Pancreas (tissue), 10 donors: ENCODE results near the gene ZNF23. TPM values are rescaled to one million over a fixed set of nuclear protein-coding genes. Genes with fewer than 3 reads are reported as not detected.

Experiments used
- ATAC-seq, 4 donors: fragments of 200-7000 bp; cut with Tn5 transposase; one replicate each; pipeline versions ENCODE4 v1.8.0 to v1.9.1; 2020; ENCODE audit warnings: mild to moderate bottlenecking in 4 of 4, moderate library complexity in 4 of 4
- DNase-seq, 6 donors: peaks; one replicate each; pipeline ENCODE4 v3.0.0-alpha.2; 2020
- FAIRE-seq: peaks from 2 replicates; lab custom pipeline; 2012; peaks lifted over from hg19 to GRCh38; lab: Jason Lieb, UNC
- H3K27ac ChIP-seq, 4 donors: fragments of 200-600 bp; sonication (generic); 1 replicate in 3 of 4; 2 replicates in 1 of 4; pipeline versions ENCODE4 v1.5.0 to v1.8.0; 2020
- H3K27me3 ChIP-seq, 4 donors: fragments of 200-600 bp; one replicate each; pipeline ENCODE4 v1.8.0; 2021
- H3K36me3 ChIP-seq, 3 donors: fragments of 200-600 bp; sonication (generic) in 1 of 3; one replicate each; pipeline versions ENCODE4 v1.5.0 to v1.8.0; 2020 to 2021
- H3K4me1 ChIP-seq, 3 donors: fragments of 200-600 bp; one replicate each; pipeline ENCODE4 v1.8.0; 2021
- H3K4me3 ChIP-seq, 4 donors: fragments of 200-600 bp; sonication (generic) in 2 of 4; one replicate each; pipeline versions ENCODE4 v1.5.0 to v1.8.0; 2020 to 2021
- H3K9me3 ChIP-seq, 4 donors: fragments of 200-600 bp; one replicate each; pipeline ENCODE4 v1.8.0; 2021
- WGBS, 2 donors: extraction: QIAGEN DNeasy Blood & Tissue Kit; methylation state at CpG; one replicate each; pipeline ENCODE4 v1.1.7; 2013; 5-methylcytosine and 5-hydroxymethylcytosine counted together
- intact Hi-C, 3 donors: fragments of 100-400 bp; cut with DNase I; formaldehyde crosslinking; loops; one replicate each; pipeline versions ENCODE4 v1.11.1 to v1.14.2; 2022
- polyA plus RNA-seq, 2 donors: library from polyadenylated mRNA; stranded (reverse); fragments of 200-250 nt; gene quantifications; one replicate each; pipeline ENCODE4 v1.2.3, GENCODE V29; 2013
- total RNA-seq, 6 donors: library from RNA; stranded (reverse); fragmentation: NEBNext Ultra II Directional in 4 of 6; extraction: Animal tissue kit (Norgen Biotek cat#: 25700) in 4 of 6; gene quantifications; one replicate each; pipeline versions ENCODE4 v1.2.1 to v1.2.4, GENCODE V29; 2021 to 2023
- TF ChIP-seq, protein P1 (sequence below), 4 donors: fragments of 200-600 bp; sonication (generic) in 3 of 4; IDR thresholded peaks; one replicate each; pipeline versions ENCODE4 v1.5.0 to v1.8.0; 2021; ENCODE audit warnings: antibody characterized with exemption in 4 of 4
- donor health status: healthy with polysubstance abuse.
- donor health status: DM: no; HTN: no; CAD: no; lungs with moderate emphysema.
- donor health status: DM: no; HTN: no; CAD: no.
- donor health status: control.
- donor health status: control.
- donor health status: Bipolar disorder and iron deficiency.
- donor health status: DM: yes; HTN: yes; CAD: no.
- donor health status: DM: no; HTN: no; CAD: no.
- donor health status: DM: no; HTN: no; CAD: no.
- donor health status: DM: yes; HTN: yes; CAD: no.

Gene ZNF23
- total and polyA plus RNA-seq, 8 donors: 2.6 to 14.5 (median 4.2) TPM

DNA sequence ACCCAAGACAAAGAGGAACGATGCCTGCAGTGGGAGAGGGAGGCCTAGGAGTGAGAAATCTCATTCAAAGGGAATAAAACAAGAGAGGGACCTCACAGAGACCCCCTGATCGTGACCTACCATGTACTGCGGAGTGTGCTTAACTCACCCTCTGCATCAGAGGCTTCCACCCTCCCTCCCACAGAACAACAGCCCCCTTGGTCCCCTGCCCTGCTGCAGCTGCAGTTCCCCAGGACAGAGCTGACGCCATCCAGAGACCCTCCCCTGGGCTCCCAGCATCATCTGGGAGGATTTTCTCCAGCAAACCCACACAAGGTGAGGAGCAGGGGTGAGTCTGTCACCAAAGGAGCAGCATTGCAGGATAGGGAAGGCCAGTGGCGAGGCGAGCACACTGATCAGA lies 60.0 kb downstream of the ZNF23 start:
- no peaks in the 10 kb centered on the region for H3K9me3 ChIP-seq
- H3K4me1 ChIP-seq: no peaks in the 10 kb centered on the region
- DNase-seq (no peak), FAIRE-seq (no peak), ATAC-seq (no peak)
- TF ChIP-seq, protein P1, sequence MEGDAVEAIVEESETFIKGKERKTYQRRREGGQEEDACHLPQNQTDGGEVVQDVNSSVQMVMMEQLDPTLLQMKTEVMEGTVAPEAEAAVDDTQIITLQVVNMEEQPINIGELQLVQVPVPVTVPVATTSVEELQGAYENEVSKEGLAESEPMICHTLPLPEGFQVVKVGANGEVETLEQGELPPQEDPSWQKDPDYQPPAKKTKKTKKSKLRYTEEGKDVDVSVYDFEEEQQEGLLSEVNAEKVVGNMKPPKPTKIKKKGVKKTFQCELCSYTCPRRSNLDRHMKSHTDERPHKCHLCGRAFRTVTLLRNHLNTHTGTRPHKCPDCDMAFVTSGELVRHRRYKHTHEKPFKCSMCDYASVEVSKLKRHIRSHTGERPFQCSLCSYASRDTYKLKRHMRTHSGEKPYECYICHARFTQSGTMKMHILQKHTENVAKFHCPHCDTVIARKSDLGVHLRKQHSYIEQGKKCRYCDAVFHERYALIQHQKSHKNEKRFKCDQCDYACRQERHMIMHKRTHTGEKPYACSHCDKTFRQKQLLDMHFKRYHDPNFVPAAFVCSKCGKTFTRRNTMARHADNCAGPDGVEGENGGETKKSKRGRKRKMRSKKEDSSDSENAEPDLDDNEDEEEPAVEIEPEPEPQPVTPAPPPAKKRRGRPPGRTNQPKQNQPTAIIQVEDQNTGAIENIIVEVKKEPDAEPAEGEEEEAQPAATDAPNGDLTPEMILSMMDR (IDR thresholded peaks at IDR 0.05): no peak
- H3K27ac ChIP-seq: no peak overlapping the region
- H3K4me3 ChIP-seq: no peak overlapping the region
- intact Hi-C loops: no loop called here
- peaks cover 0 to 5% (median 0%) of the 10 kb centered on the region in 4 donors for H3K27me3 ChIP-seq
- 61 to 76% methylated on average over 6 of the region's 6 CpGs for WGBS, 2 donors
- no peaks in the 10 kb centered on the region for H3K36me3 ChIP-seq

DNA sequence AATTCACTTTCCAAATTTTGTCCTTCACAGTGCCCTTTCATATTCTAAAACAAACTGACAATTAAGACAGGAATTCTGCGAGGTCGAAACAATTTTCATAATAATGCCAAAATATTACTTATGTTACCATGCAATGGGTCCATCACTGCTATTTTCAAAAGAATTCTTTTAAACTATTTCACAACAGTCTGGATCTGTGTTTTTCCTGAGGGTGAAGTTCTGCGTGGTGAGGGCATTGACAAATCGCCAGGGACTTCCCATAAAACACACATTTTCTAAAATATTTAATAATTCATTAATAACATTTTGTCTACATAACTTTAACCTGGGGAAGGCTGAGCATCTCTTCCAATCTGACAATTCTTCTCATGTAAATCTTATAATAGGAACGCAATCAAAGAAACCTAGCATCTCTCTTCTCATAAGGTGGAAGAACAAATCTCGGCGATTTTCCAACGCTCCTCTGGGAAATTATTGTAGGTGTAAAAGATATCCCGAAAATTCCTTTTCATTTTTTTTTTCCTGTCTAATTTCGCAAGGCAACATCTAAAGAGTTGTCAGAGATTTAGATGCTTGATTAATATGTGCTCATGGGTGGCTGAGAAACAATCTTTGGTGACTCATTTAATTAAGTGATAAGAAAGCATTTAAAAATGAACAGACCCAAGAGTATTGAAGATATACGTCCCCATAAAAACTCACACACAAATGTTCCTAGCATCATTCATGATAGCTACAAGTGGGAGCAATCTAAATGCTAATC lies 62.1 kb downstream of the ZNF23 start:
- TF ChIP-seq, protein P1 (IDR thresholded peaks at IDR 0.05): no peak
- H3K4me1 ChIP-seq: no peaks in the 10 kb centered on the region
- 60 to 71% methylated on average over 11 of the region's 11 CpGs for whole genome bisulfite sequencing, 2 donors
- H3K36me3 ChIP-seq: no peaks in the 10 kb centered on the region
- no peak overlapping the region for H3K4me3 ChIP-seq
- no peak for ATAC-seq
- FAIRE-seq: no peak
- intact Hi-C loops: no loop called here
- peaks cover 0 to 5% (median 0%) of the 10 kb centered on the region in 4 donors for H3K27me3 ChIP-seq
- no peak overlapping the region for H3K27ac ChIP-seq
- no peaks in the 10 kb centered on the region for H3K9me3 ChIP-seq
- DNase-seq: no peak

Other genes with a start within 250 kb of the ZNF23 start
- 1 to 10 TPM; 2.1 to 6.6 (median 3.9) TPM for gene HYDIN, start 231.5 kb downstream of the ZNF23 start, total RNA-seq
- 1 to 10 TPM; 2.4 to 2.7 TPM for gene HYDIN, start 231.5 kb downstream of the ZNF23 start, polyA plus RNA-seq
- gene CMTR2, start 172.8 kb downstream of the ZNF23 start, total RNA-seq: 10 to 100 TPM in 1 of 6 donors, 1 to 10 TPM in 5; 5.1 to 12.0 (median 7.0) TPM
- 1 to 10 TPM; 5.5 to 8.9 TPM for gene CMTR2, start 172.8 kb downstream of the ZNF23 start, polyA plus RNA-seq
- gene CALB2, start 103.5 kb downstream of the ZNF23 start, total RNA-seq: 1 to 10 TPM in 1 of 6 donors, under 1 TPM in 5; 0.13 to 2.5 (median 0.17) TPM
- 1 to 10 TPM in 1 of 2 donors, under 1 TPM in 1; 0.49 to 1.9 TPM for gene CALB2, start 103.5 kb downstream of the ZNF23 start, polyA plus RNA-seq
- not detected for gene TLE7, start 20.2 kb downstream of the ZNF23 start, total RNA-seq
- gene TLE7, start 20.2 kb downstream of the ZNF23 start, polyA plus RNA-seq: not detected
- 1 to 10 TPM; 3.6 to 7.3 (median 4.9) TPM for gene ZNF19, start 27.1 kb upstream of the ZNF23 start, total RNA-seq
- 1 to 10 TPM; 2.9 to 6.1 TPM for gene ZNF19, start 27.1 kb upstream of the ZNF23 start, polyA plus RNA-seq
- 10 to 100 TPM in 1 of 6 donors, 1 to 10 TPM in 5; 2.6 to 17.2 (median 5.3) TPM for gene CHST4, start 64.2 kb upstream of the ZNF23 start, total RNA-seq
- gene CHST4, start 64.2 kb upstream of the ZNF23 start, polyA plus RNA-seq: 1 to 10 TPM; 5.8 to 7.8 TPM
- gene TAT, start 114.8 kb upstream of the ZNF23 start, total RNA-seq: 1 to 10 TPM in 1 of 6 donors, under 1 TPM in 3, not detected in 2; 0.09 to 1.0 (median 0.15) TPM
- under 1 TPM; 0.04 to 0.14 TPM for gene TAT, start 114.8 kb upstream of the ZNF23 start, polyA plus RNA-seq
- gene MARVELD3, start 163.9 kb upstream of the ZNF23 start, total RNA-seq: 10 to 100 TPM; 11.7 to 16.0 (median 14.1) TPM
- 10 to 100 TPM in 1 of 2 donors, 1 to 10 TPM in 1; 9.7 to 11.6 TPM for gene MARVELD3, start 163.9 kb upstream of the ZNF23 start, polyA plus RNA-seq